Measurements from ENCODE around the gene DIAPH3. TPM values are rescaled to one million over a fixed set of nuclear protein-coding genes. Genes with fewer than 3 reads are reported as not detected.

DIAPH3 gene
- total and polyA plus RNA-seq, 9 donors = 4.3 to 12.4 (median 7.9) TPM

DNA sequence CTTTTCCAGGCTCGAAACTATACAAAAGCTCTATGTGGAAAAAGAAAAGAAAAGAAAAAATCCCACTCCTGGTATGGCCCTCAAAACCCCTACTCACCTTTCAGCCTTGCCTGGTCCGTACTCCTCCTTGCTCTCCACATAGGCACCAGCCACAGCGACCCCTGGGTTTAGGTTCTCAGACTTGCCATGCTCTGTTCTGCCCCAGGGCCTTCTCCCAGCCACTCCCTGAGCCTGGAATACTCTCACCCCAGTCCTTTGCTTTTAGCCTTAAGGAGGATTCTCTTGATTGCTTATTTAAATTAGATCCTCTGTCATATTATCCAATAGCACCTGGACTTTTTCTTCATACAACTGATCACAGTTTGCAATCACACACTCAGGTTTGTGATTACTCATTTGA lies 522.5 kb downstream of the DIAPH3 start:
- Histone ChIP-seq H3K27me3 (ENCODE audit: control insufficient read depth, insufficient read depth, low read length) (no peaks in the 10 kb centered on the region), H3K4me1 (ENCODE audit: control insufficient read depth, insufficient read depth, low read length) (peaks cover 8% of the 10 kb centered on the region), H3K36me3 (ENCODE audit: control insufficient read depth, insufficient read depth, low read length) (no peaks in the 10 kb centered on the region), H3K9me3 (replicated peaks; ENCODE audit: control insufficient read depth, low read depth, low read length) (no peaks in the 10 kb centered on the region), H3K27ac (ENCODE audit: low read length) (no peak overlapping the region), H3K4me3 (ENCODE audit: low read length) (no peak overlapping the region)
- WGBS (ENCODE audit: insufficient coverage) = 71% methylated on average over 2 of the region's 3 CpGs
- DNase-seq = no peak

DNA sequence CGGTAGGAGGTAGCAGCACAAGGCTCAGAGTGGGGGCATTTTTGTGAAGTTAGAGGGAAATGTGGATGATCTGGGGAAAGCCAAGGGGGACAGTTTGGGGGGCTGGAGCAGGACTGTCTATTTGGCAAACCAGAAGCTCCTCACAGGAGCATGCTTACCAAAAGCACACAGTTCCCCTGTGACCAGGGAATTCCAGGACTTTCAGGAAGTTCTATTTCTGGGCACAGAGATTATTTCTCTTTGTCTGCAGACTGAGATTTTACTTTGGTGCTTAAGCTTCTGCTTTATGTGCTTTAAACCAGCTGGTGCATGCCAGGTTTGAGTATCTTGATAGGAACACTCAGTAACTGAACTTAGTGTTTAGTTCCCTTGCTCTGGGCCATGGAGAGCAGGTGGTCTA lies 525.3 kb downstream of the DIAPH3 start:
- DNase-seq = peak; percentile 37
- Histone ChIP-seq H3K36me3 (ENCODE audit: control insufficient read depth, insufficient read depth, low read length) (no peaks in the 10 kb centered on the region), H3K4me1 (ENCODE audit: control insufficient read depth, insufficient read depth, low read length) (peaks cover 8% of the 10 kb centered on the region), H3K4me3 (ENCODE audit: low read length) (no peak overlapping the region), H3K27me3 (ENCODE audit: control insufficient read depth, insufficient read depth, low read length) (no peaks in the 10 kb centered on the region), H3K9me3 (replicated peaks; ENCODE audit: control insufficient read depth, low read depth, low read length) (no peaks in the 10 kb centered on the region), H3K27ac (ENCODE audit: low read length) (no peak overlapping the region)
- WGBS (ENCODE audit: insufficient coverage) = 80% methylated on average over 1 of the region's 1 CpG

DNA sequence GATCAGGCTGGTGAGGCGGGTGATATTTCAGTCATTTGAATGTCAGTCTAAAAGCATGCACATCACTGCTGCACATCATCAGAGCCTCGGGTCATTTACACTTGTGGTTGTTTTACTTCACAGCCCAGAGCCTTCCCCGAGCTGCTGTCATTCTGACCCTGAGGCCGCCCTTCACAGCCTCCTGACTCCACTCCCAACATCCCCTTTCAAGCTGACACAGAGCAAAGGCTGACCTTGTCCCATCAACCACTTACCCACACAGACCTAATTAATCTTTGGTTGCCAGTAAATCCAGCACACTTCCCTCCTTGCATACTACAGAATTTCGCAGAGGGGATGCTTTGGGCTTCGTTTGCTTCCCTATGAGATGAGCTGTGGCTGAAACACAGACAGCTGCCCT lies 528.1 kb downstream of the DIAPH3 start:
- Histone ChIP-seq H3K27ac (ENCODE audit: low read length) (no peak overlapping the region), H3K9me3 (replicated peaks; ENCODE audit: control insufficient read depth, low read depth, low read length) (no peaks in the 10 kb centered on the region), H3K27me3 (ENCODE audit: control insufficient read depth, insufficient read depth, low read length) (no peaks in the 10 kb centered on the region), H3K4me1 (ENCODE audit: control insufficient read depth, insufficient read depth, low read length) (peaks cover 8% of the 10 kb centered on the region), H3K36me3 (ENCODE audit: control insufficient read depth, insufficient read depth, low read length) (no peaks in the 10 kb centered on the region), H3K4me3 (ENCODE audit: low read length) (no peak overlapping the region)
- no peak for DNase-seq
- WGBS (ENCODE audit: insufficient coverage) = 69% methylated on average over 4 of the region's 6 CpGs

DNA sequence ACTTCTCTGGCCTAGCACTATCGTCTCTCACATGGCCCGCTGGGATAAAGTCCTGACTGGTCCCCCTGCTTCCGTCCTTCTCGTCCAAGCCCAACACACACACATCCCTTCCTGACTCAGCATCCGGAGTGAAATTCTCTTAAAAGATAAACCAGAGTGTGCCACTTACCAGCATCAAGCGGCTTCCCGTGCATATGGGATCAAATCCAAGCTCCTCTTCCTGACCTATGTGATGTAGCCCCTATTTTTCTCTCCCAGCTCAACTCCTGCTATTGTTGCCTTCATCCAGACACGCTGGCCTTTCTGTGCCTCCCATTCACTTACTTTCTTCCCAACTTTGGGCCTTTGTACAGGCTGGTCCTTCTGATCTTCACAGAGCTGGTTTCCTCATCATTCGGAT lies 530.4 kb downstream of the DIAPH3 start:
- peak; percentile 37 for DNase-seq

DNA sequence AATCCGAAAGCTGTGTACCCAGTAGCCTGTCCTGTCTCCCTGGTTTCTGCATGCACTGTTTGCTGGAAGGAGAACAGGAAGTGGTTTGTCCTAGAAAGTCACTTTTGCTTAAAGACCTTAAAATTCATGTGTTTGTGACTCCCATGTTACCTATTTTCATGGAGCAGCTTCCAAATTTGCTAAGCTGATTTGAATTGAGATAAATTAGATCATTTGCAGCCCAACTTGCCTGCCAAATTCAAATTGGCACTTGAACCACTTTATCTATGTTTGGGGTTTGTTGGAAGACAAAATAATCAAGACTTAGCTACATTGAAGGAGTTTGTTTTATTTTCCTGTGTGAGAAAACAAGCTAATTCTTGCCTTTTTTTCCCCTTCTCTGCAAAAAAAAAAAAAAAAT lies 532.5 kb downstream of the DIAPH3 start:
- H3K4me1 ChIP-seq (ENCODE audit: control insufficient read depth, insufficient read depth, low read length) = no peaks in the 10 kb centered on the region
- WGBS (ENCODE audit: insufficient coverage) = no CpG with 5 or more reads among the region's 1 CpG
- H3K27ac ChIP-seq (ENCODE audit: low read length) = no peak overlapping the region
- no peak for DNase-seq
- H3K9me3 ChIP-seq (replicated peaks; ENCODE audit: control insufficient read depth, low read depth, low read length) = no peaks in the 10 kb centered on the region
- H3K27me3 ChIP-seq (ENCODE audit: control insufficient read depth, insufficient read depth, low read length) = no peaks in the 10 kb centered on the region
- no peaks in the 10 kb centered on the region for H3K36me3 ChIP-seq (ENCODE audit: control insufficient read depth, insufficient read depth, low read length)
- no peak overlapping the region for H3K4me3 ChIP-seq (ENCODE audit: low read length)

More for the DNA sequence above, 530.4 kb downstream of the DIAPH3 start:
- peak overlapping the region; percentile 49 for H3K27ac ChIP-seq (ENCODE audit: low read length)
- no peak overlapping the region for H3K4me3 ChIP-seq (ENCODE audit: low read length)
- no peaks in the 10 kb centered on the region for H3K9me3 ChIP-seq (replicated peaks; ENCODE audit: control insufficient read depth, low read depth, low read length)
- WGBS (ENCODE audit: insufficient coverage) = 74% methylated on average over 9 of the region's 9 CpGs
- H3K36me3 ChIP-seq (ENCODE audit: control insufficient read depth, insufficient read depth, low read length) = no peaks in the 10 kb centered on the region
- H3K27me3 ChIP-seq (ENCODE audit: control insufficient read depth, insufficient read depth, low read length) = no peaks in the 10 kb centered on the region
- peaks cover under 1% of the 10 kb centered on the region for H3K4me1 ChIP-seq (ENCODE audit: control insufficient read depth, insufficient read depth, low read length)

DNA sequence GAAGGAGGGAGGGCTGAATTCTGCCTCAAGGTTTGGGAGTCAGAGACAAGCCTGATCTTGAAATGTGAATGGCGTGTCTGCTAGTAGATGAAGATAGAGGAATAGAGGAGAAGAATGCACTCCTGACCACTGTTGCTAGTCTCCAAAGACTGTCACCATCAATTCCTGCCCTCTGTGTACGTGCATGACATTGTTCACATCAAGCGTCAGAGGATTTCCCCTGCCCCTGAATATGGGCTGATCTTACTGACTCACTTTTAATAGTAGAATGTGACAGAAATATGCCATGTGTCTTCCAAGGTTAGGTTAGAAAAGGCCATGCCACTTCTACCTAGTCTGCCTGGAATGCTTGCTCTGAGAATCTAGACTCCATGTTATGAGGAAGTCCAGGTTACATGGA lies 538.6 kb downstream of the DIAPH3 start:
- no peak for DNase-seq
- Histone ChIP-seq H3K9me3 (replicated peaks; ENCODE audit: control insufficient read depth, low read depth, low read length) (no peaks in the 10 kb centered on the region), H3K36me3 (ENCODE audit: control insufficient read depth, insufficient read depth, low read length) (no peaks in the 10 kb centered on the region), H3K4me3 (ENCODE audit: low read length) (no peak overlapping the region), H3K27me3 (ENCODE audit: control insufficient read depth, insufficient read depth, low read length) (no peaks in the 10 kb centered on the region), H3K4me1 (ENCODE audit: control insufficient read depth, insufficient read depth, low read length) (no peaks in the 10 kb centered on the region), H3K27ac (ENCODE audit: low read length) (no peak overlapping the region)
- WGBS (ENCODE audit: insufficient coverage) = no CpG with 5 or more reads among the region's 3 CpGs

DNA sequence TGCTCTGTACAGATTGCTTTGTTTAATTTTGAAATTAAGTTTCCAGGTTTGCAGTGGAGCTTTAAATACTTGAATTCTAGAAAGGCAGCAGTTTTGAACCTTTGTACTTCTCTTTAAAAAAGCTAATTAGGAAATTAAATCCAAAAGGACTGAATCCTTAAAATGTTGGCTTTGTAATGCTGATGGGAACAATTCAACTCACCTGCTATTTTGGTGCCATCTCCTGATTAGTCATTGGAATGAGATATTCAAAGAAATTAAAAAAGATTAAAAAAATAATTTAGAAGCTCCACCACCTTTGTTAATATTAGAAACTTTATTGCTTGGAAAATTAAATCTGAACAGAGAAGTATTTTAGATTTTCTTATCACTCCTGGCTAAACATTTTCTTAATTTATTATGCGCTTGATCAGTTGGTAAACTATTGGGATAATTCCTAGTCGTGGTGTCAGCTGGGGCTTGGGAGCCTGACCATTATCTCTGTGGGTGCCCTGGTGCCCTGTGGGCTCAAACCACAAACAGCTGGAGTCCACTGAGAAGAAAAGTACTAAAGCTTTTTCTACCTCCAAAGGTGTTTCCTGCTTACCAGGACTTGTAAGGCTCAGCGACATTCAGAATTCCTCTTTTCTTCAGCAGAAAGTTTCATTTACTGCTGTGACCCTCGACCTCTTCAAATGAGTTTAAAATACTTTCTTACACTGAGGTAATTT lies 540.4 kb downstream of the DIAPH3 start:
- Histone ChIP-seq H3K27me3 (ENCODE audit: control insufficient read depth, insufficient read depth, low read length) (no peaks in the 10 kb centered on the region), H3K4me3 (ENCODE audit: low read length) (no peak overlapping the region), H3K36me3 (ENCODE audit: control insufficient read depth, insufficient read depth, low read length) (no peaks in the 10 kb centered on the region), H3K4me1 (ENCODE audit: control insufficient read depth, insufficient read depth, low read length) (no peaks in the 10 kb centered on the region), H3K27ac (ENCODE audit: low read length) (peak overlapping the region; percentile 7), H3K9me3 (replicated peaks; ENCODE audit: control insufficient read depth, low read depth, low read length) (peaks cover 2% of the 10 kb centered on the region)
- DNase-seq = no peak
- no CpG with 5 or more reads among the region's 4 CpGs for WGBS (ENCODE audit: insufficient coverage)

DNA sequence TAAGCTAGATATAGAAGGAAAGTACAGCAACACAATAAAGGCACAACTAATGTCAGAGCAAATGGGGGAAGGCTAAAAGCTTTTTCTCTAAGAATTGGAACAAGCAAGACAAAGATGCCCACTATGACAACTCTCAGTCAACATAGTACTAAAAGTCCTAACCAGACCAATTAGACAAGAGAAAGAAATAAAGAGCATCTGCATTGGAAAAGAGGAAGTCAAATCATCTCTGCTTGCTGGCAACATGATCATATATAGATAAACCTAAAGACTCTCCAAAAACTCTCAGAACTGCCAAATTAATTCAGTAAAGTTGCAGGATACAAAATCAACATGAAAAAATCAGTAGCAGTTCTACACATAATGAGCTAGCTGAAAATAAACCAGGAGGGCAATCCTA lies 542.0 kb downstream of the DIAPH3 start:
- H3K4me1 ChIP-seq (ENCODE audit: control insufficient read depth, insufficient read depth, low read length) = no peaks in the 10 kb centered on the region
- H3K4me3 ChIP-seq (ENCODE audit: low read length) = no peak overlapping the region
- no peaks in the 10 kb centered on the region for H3K36me3 ChIP-seq (ENCODE audit: control insufficient read depth, insufficient read depth, low read length)
- H3K27me3 ChIP-seq (ENCODE audit: control insufficient read depth, insufficient read depth, low read length) = no peaks in the 10 kb centered on the region
- no peak overlapping the region for H3K27ac ChIP-seq (ENCODE audit: low read length)
- no peak for DNase-seq
- H3K9me3 ChIP-seq (replicated peaks; ENCODE audit: control insufficient read depth, low read depth, low read length) = peaks cover 5% of the 10 kb centered on the region

Other genes with a start within 250 kb of the DIAPH3 start
- gene TDRD3, start 233.3 kb upstream of the DIAPH3 start, total RNA-seq = 37.4 TPM
- gene TDRD3, start 233.3 kb upstream of the DIAPH3 start, polyA plus RNA-seq (ENCODE audit: insufficient read depth in 1 of 8, insufficient read length in 8 of 8, low replicate concordance in 1 of 8) = 10 to 100 TPM; 23.5 to 34.6 (median 27.0) TPM